NCI-H1092 (cell line): ENCODE measurements around the gene LYPD4.

Experiments
- DNase-seq: peaks from one replicate; lab custom pipeline; 2025; lab: John Stamatoyannopoulos, UW

LYPD4 gene

GRCh38 chr19:41872775-41873647 lies 28.5 kb upstream of the LYPD4 start:
- no peak for DNase-seq

GRCh38 chr19:41872384-41872774 lies 27.9 kb upstream of the LYPD4 start:
- DNase-seq = no peak

DNA sequence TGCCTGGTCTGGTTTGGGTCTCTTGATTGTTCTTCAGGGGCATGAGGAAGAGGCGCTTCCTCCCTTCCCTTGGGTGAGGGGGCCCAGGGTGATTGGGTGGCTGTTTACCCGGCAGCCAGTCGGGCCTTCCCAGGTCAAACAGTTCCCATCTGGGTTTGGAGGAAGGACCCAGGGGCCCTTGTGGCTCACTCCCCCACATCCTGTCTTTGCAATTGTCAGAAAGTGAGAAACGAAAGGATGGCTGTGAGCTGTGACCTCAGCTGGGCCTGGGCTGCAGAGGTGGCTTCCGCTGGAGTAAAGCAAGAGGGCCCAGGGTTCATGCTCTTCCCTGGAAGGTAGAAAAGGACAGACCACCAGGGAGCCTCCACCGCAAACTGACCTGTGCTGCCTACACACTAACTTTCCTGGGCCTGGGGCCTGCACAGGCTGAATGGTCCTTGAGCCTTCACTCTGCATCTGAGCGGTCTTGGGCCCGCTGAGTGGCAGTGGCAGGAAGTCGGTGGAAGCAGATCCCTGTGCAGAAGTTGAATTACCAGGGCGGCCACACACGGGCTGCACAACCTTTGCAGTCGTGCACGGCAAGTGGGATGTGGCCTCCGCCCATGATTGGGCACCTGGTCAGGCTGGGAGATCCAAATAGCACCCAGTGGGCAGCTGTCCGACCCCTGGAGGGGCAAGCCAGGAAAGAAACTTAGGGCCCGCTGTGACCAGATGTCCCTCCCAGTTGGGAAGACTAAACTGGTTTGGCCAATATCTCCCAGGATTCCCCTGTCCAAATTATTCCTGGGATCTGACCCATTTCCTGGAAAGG lies 27.3 kb upstream of the LYPD4 start:
- no peak for DNase-seq

- no peak for DNase-seq
These were observed 26.0 kb upstream of the LYPD4 start for GRCh38 chr19:41870401-41870873.

DNA sequence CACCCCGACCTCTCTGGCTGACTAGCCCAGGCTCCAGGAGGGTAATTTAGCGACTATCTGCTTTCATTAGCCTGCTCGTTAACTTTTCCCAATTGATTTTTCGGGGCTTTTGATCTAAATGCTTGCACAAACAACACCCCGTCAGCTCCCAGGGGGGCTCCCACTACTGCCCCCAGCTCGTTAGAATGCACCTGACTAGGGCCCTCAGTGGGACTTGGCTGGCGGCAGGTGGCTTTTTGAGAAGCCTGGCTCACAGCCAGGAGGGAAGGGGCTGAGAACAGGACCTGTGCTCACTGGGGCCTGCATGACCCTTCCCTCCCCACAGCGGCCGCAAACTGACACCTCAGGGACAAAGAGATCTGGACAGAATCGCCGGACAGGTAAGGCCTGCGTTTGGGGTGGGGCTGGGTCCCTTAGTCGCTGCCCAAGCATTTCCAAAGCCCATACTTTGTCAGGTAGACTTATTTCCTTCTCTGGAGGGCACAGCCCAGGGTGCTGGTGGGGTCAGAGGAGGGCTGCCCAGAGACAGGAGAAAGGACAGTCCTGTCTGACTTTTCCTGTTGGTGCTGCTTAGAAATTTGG lies 25.0 kb upstream of the LYPD4 start:
- DNase-seq = no peak

DNA sequence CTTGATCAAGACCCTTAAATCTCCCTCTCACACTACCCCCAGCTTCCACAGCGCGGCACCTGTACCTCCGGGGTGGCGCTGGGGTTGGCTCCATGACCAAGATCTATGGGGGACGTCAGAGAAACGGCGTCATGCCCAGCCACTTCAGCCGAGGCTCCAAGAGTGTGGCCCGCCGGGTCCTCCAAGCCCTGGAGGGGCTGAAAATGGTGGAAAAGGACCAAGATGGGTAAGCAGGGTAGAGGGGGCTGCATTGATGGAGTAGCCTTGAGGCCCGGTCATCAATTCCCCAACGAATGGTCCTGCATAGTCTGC lies 24.5 kb upstream of the LYPD4 start:
- DNase-seq = no peak

DNA sequence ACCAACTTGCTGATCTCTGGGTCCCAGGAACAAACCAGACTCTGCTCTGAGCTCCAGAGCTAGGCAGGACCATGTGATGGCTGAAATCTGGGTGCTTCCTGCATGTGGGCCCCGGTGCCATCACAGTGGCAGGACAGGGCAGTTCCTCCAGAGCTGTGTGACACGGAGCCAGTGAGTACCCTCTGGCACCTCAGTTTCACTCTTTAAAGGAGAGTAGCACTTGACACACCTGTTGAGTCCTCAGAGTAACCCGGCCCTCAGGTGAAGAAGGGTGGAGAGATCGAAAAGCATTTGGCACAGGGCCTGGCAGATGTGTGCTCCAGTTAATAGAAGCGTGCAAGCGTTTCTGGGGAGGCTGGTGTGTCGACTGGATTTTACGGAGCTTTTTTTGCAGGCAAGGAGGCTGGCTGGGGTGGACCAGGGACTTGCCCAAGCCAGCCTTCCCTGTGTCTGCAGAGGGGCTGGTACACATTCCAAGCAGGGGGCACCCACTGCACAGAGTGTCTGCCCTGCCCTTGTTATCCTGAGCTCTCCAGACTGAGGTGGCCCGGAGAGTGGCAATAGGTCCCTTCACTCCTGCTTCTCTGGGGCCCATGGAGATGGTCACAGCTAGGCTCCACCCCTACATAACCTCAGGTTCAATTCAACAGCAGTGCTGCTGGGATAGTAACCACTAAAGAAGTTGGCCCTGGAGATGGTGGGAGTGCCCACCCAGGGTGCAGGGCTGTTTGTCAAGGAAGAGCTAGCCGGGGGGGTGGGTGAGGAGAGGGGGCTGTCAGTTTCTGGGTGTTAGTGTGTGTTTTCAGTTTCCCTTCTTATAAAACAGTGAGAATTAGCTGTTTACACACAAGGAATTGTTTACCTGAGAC lies 23.9 kb upstream of the LYPD4 start:
- DNase-seq = no peak

- no peak for DNase-seq
These were observed 21.8 kb upstream of the LYPD4 start for GRCh38 chr19:41866284-41866683.

- DNase-seq = no peak
These were observed 19.9 kb upstream of the LYPD4 start for GRCh38 chr19:41864374-41864773.

GRCh38 chr19:41863209-41863931 lies 18.9 kb upstream of the LYPD4 start:
- no peak for DNase-seq

- DNase-seq = no peak
These were observed 18.0 kb upstream of the LYPD4 start for GRCh38 chr19:41862445-41862986.

- no peak for DNase-seq
These were observed 17.4 kb upstream of the LYPD4 start for GRCh38 chr19:41861846-41862245.

GRCh38 chr19:41861116-41861768 lies 16.8 kb upstream of the LYPD4 start:
- DNase-seq = no peak

DNA sequence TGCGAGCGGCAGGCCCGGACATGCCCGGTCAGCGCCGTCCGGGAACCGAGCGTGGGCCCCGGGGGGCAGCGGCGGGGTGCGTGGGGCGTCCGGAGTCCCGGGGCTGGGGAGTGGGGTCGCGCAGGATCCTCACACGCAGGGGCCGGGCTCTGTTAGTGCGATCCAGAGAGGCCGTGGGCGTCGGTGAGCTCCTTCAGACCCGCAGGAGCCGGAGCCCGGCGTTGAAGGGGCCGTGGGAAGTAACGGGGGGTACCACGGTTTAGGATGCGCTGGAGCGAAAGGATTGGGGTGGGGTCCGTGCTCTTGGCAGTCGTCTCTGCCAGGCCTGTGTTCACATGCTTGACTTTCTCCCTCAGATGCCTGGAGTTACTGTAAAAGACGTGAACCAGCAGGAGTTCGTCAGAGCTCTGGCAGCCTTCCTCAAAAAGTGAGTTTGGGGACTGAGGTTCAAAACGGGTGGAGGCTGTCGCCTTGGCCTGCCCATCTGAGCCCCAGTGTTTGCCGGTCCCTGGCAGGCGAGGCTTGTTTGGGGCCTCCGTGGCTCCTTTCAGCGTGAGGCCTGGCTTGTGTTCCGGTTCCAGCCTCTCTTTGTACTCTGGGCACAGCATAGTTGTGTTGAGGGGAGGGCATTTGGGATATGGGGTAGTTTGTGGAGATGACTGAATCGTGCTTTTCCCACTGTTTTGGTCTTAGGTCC lies 16.1 kb upstream of the LYPD4 start:
- no peak for DNase-seq

DNA sequence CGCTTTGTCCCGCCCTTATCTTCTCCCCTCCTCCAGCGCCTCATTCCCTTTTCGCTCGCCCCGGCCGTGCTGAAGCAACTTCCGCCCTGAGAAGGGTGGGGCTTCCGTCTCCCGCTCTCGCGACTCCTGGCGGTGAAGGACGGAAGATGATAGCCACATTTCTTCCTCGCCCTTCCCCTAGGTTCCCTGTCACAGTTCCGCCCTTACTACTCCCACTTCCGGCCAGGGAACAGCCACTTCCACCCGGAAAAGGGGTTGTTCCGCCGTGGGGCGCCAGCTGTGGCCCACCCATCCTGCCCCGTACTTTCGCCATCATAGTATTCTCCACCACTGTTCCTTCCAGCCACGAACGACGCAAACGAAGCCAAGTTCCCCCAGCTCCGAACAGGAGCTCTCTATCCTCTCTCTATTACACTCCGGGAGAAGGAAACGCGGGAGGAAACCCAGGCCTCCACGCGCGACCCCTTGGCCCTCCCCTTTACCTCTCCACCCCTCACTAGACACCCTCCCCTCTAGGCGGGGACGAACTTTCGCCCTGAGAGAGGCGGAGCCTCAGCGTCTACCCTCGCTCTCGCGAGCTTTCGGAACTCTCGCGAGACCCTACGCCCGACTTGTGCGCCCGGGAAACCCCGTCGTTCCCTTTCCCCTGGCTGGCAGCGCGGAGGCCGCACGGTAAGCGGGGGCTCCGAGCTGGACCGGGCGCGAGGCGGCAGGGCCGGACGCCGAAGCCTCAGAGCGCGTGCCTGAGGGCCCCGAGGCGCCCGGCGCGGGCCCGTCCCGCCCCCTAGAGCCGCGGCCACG lies 15.3 kb upstream of the LYPD4 start, which contains the start of gene RPS19:
Gene RPS19, plus strand, starts transcription at position 638 of the 801 bp plus-strand sequence. CDS start 520 bp downstream, outside the sequence.
- DNase-seq = peak; percentile 96

DNA sequence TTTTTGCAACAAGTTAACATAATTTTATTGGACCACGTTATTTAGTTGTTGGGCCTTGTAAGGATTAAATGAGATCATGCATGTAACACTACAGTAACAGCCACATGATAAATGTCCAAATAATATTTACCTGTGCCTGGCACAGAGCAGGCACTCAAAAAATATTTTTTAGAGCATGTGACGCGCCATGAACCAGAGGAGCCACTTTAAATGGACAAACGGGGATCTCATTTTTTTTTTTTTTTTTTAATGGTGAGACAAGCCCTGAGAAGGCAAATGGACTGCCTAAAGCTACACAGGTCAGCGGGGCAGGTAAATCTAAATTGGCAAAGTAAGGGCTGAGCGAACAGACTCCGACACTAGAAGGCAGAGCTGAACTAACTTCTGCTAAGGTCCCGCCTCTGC lies 14.7 kb upstream of the LYPD4 start:
- DNase-seq = no peak

DNA sequence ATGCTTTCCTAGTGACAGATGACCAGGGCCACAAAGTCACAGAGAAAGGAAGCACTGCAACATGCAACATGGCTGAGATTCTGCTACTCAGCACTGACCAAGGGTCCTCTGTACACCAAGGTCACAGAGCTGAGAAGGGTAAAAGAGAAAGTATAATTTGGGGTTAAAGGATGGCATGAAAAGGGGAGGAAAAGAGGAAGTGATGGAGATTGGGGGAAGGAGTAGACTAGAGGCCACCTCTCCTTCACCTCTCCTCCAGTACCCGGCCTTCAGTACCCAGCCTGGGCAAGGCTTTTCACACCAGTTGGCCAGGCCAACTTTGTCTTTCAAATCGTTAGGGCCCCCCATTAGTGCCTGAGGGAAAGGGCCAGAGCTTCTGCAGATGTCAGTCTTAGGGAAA lies 9.3 kb upstream of the LYPD4 start:
- no peak for DNase-seq

- no peak for DNase-seq
These were observed 8.9 kb upstream of the LYPD4 start for GRCh38 chr19:41853344-41853743.

DNA sequence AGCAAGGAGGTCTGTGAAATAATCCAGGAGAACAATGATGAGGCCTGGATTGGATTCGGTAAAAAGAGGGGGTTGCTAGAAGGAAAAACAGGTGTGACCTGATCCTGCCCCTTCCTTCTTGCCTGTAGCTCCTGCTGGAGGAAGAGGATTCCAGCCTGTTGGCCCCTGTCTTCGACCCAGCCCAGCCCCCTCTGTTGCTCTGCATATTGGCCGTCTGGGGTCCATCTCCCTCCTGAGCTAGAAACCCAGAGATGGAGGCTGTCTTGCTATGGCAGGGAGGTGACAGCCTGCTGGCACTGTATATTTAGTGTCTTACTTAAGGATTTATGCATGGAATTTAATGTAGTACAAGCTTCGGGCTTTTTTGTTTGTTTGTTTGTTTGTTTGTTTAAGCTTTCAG lies 7.0 kb upstream of the LYPD4 start:
- DNase-seq = no peak
